Neural cell (in vitro differentiated cells): ENCODE data around the gene PRKAR1B.

ENCODE experiments used
- EP300 ChIP-seq: fragments of 450-650 bp; conservative IDR thresholded peaks from 2 replicates; pipeline ENCODE4 v1.6.1; 2014; ENCODE audit warnings: antibody characterized with exemption, mild to moderate bottlenecking, moderate library complexity; ENCODE audit not compliant: poor library complexity, severe bottlenecking
- EZH2 ChIP-seq: fragments of 200-600, 300-800 bp; shearing (Covaris generic), sonication (generic); IDR thresholded peaks from 2 replicates; pipeline ENCODE4 v1.6.1; 2014; ENCODE audit warnings: antibody characterized with exemption, low read length, borderline replicate concordance, mild to moderate bottlenecking; ENCODE audit not compliant: insufficient read depth, poor library complexity, severe bottlenecking
- POLR2AphosphoS5 ChIP-seq: IDR thresholded peaks from 2 replicates; pipeline ENCODE4 v1.6.1; 2012
- REST ChIP-seq: IDR thresholded peaks from 2 replicates; pipeline ENCODE4 v1.6.1; 2012; ENCODE audit warnings: borderline replicate concordance
- TAF1 ChIP-seq: IDR thresholded peaks from 2 replicates; pipeline ENCODE4 v1.6.1; 2012; ENCODE audit warnings: low read depth
- TF ChIP-seq, protein P1 (sequence below): fragments of 450-650 bp; IDR thresholded peaks from 2 replicates; pipeline ENCODE4 v1.5.1; 2014; ENCODE audit warnings: antibody characterized with exemption, mild to moderate bottlenecking, moderate library complexity; ENCODE audit not compliant: poor library complexity, severe bottlenecking

DNA sequence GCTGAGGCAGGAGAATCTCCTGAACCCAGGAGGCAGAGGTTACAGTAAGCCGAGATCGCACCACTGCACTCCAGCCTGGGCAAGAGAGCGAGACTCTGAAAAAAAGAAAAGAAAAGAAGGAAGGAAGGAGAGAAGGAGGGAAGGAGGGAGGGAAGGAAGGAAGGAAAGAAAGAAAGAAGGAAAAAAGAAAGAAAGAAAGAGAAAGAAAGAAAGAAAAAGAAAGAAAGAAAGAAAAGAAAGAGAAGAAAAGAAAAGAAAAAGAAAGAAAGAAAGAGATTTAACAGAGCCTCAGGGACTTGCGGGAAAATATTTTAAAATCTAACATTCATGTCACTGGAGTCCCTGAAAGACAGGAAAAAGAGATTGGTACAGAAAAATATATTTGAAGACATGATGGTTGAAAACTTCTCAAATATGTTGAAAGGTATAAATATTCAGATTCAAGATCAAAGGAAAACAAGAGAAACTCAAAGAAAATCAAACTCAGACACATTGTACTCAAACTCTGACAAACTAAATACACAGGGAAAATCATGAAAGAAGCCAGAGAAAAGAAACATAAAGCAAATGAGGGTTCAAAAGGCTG, 25.9 kb downstream of the PRKAR1B start:
- no peak for TF ChIP-seq EP300
- TF ChIP-seq, protein P1, sequence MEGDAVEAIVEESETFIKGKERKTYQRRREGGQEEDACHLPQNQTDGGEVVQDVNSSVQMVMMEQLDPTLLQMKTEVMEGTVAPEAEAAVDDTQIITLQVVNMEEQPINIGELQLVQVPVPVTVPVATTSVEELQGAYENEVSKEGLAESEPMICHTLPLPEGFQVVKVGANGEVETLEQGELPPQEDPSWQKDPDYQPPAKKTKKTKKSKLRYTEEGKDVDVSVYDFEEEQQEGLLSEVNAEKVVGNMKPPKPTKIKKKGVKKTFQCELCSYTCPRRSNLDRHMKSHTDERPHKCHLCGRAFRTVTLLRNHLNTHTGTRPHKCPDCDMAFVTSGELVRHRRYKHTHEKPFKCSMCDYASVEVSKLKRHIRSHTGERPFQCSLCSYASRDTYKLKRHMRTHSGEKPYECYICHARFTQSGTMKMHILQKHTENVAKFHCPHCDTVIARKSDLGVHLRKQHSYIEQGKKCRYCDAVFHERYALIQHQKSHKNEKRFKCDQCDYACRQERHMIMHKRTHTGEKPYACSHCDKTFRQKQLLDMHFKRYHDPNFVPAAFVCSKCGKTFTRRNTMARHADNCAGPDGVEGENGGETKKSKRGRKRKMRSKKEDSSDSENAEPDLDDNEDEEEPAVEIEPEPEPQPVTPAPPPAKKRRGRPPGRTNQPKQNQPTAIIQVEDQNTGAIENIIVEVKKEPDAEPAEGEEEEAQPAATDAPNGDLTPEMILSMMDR, result no peak
- no peak for TF ChIP-seq REST
- no peak for TF ChIP-seq POLR2AphosphoS5
- no peak for TF ChIP-seq EZH2
- no peak for TF ChIP-seq TAF1
